H9 (cell line): ENCODE data around the gene RRP1B. TPM values are rescaled to one million over a fixed set of nuclear protein-coding genes. Genes with fewer than 3 reads are reported as not detected.

Experiments
- DNase-seq: peaks from one replicate; pipeline ENCODE4 v3.0.0-alpha.2; 2017
- H2AFZ ChIP-seq: one replicate; pipeline ENCODE4 v1.6.1; 2013; ENCODE audit warnings: mild to moderate bottlenecking, low read length, control low read depth, moderate library complexity
- H2AK5ac ChIP-seq: 2 replicates; pipeline ENCODE4 v1.6.1; 2013; ENCODE audit warnings: low read length, control low read depth, mixed read lengths; ENCODE audit not compliant: insufficient read length
- H2BK120ac ChIP-seq: one replicate; pipeline ENCODE4 v1.6.1; 2013; ENCODE audit warnings: low read depth, mild to moderate bottlenecking, low read length, control low read depth, inconsistent platforms; ENCODE audit not compliant: poor library complexity, severe bottlenecking
- H2BK12ac ChIP-seq: 2 replicates; pipeline ENCODE4 v1.6.1; 2013; ENCODE audit warnings: low read length, control low read depth, mixed read lengths, low read depth; ENCODE audit not compliant: insufficient read length
- H2BK15ac ChIP-seq: 2 replicates; pipeline ENCODE4 v1.6.1; 2013; ENCODE audit warnings: low read depth, low read length, control low read depth
- H2BK20ac ChIP-seq: one replicate; pipeline ENCODE4 v1.6.1; 2013; ENCODE audit warnings: low read depth, mild to moderate bottlenecking, low read length, control low read depth, inconsistent platforms; ENCODE audit not compliant: poor library complexity, severe bottlenecking
- H2BK5ac ChIP-seq: 2 replicates; pipeline ENCODE4 v1.6.1; 2013; ENCODE audit warnings: low read length, control low read depth, mixed read lengths; ENCODE audit not compliant: insufficient read length
- H3K14ac ChIP-seq: 2 replicates; pipeline ENCODE4 v1.6.1; 2013; ENCODE audit warnings: low read length, control low read depth; ENCODE audit not compliant: insufficient read depth
- H3K18ac ChIP-seq: 2 replicates; pipeline ENCODE4 v1.6.1; 2013; ENCODE audit warnings: low read depth, mild to moderate bottlenecking, mixed read lengths, low read length, control low read depth; ENCODE audit not compliant: insufficient read length
- H3K23ac ChIP-seq: 2 replicates; pipeline ENCODE4 v1.6.1; 2013; ENCODE audit warnings: low read length, control low read depth, mixed read lengths, low read depth; ENCODE audit not compliant: insufficient read length
- H3K23me2 ChIP-seq: 2 replicates; pipeline ENCODE4 v1.6.1; 2013; ENCODE audit warnings: low read depth, mild to moderate bottlenecking, mixed read lengths, low read length, control low read depth; ENCODE audit not compliant: insufficient read length, poor library complexity, severe bottlenecking
- H3K27ac ChIP-seq: 2 replicates; pipeline ENCODE4 v1.5.1; 2013; ENCODE audit warnings: low read length, control low read depth, mixed read lengths, low read depth; ENCODE audit not compliant: insufficient read length
- H3K27me3 ChIP-seq: 2 replicates; pipeline ENCODE4 v1.6.1; 2013; ENCODE audit warnings: low read length, control low read depth, inconsistent platforms; ENCODE audit not compliant: insufficient read depth
- H3K4ac ChIP-seq: 2 replicates; pipeline ENCODE4 v1.6.1; 2013; ENCODE audit warnings: low read depth, mild to moderate bottlenecking, control low read depth, inconsistent platforms, low read length, moderate library complexity
- H3K4me1 ChIP-seq: 2 replicates; pipeline ENCODE4 v1.6.1; 2013; ENCODE audit warnings: low read length, control low read depth, inconsistent platforms; ENCODE audit not compliant: insufficient read depth
- H3K4me2 ChIP-seq: 2 replicates; pipeline ENCODE4 v1.6.1; 2013; ENCODE audit warnings: low read length, control low read depth, mixed read lengths; ENCODE audit not compliant: insufficient read length, insufficient read depth
- H3K56ac ChIP-seq: 2 replicates; pipeline ENCODE4 v1.6.1; 2013; ENCODE audit warnings: low read depth, mild to moderate bottlenecking, mixed read lengths, low read length, control low read depth; ENCODE audit not compliant: insufficient read length
- H3K79me1 ChIP-seq: 2 replicates; pipeline ENCODE4 v1.6.1; 2013; ENCODE audit warnings: low read depth, mild to moderate bottlenecking, moderate library complexity, low read length, control low read depth, inconsistent platforms; ENCODE audit not compliant: insufficient read depth, poor library complexity, severe bottlenecking
- H3K79me2 ChIP-seq: 2 replicates; pipeline ENCODE4 v1.6.1; 2013; ENCODE audit warnings: low read length, control low read depth, inconsistent platforms; ENCODE audit not compliant: insufficient read depth
- H3K9ac ChIP-seq: 2 replicates; pipeline ENCODE4 v1.6.1; 2013; ENCODE audit warnings: low read length, control low read depth, mixed read lengths; ENCODE audit not compliant: insufficient read length; ENCODE audit errors: extremely low read depth
- H3K9me3 ChIP-seq: one replicate; pipeline ENCODE4 v1.6.1; 2013; ENCODE audit warnings: low read depth, low read length, inconsistent platforms; ENCODE audit not compliant: control insufficient read depth
- H3T11ph ChIP-seq: one replicate; pipeline ENCODE4 v1.6.1; 2013; ENCODE audit warnings: mild to moderate bottlenecking, low read length, control low read depth, inconsistent platforms
- H4K20me1 ChIP-seq: one replicate; pipeline ENCODE4 v1.6.1; 2013; ENCODE audit not compliant: control insufficient read depth, insufficient read length, insufficient read depth
- H4K5ac ChIP-seq: 2 replicates; pipeline ENCODE4 v1.6.1; 2013; ENCODE audit warnings: low read depth, mild to moderate bottlenecking, mixed read lengths, low read length, control low read depth; ENCODE audit not compliant: insufficient read length
- H4K8ac ChIP-seq: replicated peaks from 2 replicates; pipeline ENCODE4 v1.6.1; 2013; ENCODE audit warnings: low read length, control low read depth, mixed read lengths, low read depth; ENCODE audit not compliant: insufficient read length
- H4K91ac ChIP-seq: 2 replicates; pipeline ENCODE4 v1.6.1; 2013; ENCODE audit warnings: low read depth, mild to moderate bottlenecking, moderate library complexity, mixed read lengths, low read length, control low read depth; ENCODE audit not compliant: insufficient read length
- H3K27ac Mint-ChIP-seq, 3 experiments: 2 replicates in 2 of 3; 3 replicates in 1 of 3; pipeline ENCODE4 v1.8.0; 2020 to 2021; ENCODE audit warnings: mixed read lengths in 3 of 3, mild to moderate bottlenecking in 1 of 3, moderate library complexity in 1 of 3
- H3K27me3 Mint-ChIP-seq: 2 replicates; pipeline ENCODE4 v1.8.0; 2021; ENCODE audit warnings: low read depth, mild to moderate bottlenecking, moderate library complexity, mixed read lengths
- H3K36me3 Mint-ChIP-seq, 3 experiments: 2 replicates in 2 of 3; 3 replicates in 1 of 3; pipeline ENCODE4 v1.8.0; 2020 to 2021; ENCODE audit warnings: low read depth in 3 of 3, mixed read lengths in 3 of 3; ENCODE audit not compliant: insufficient read depth in 1 of 3
- H3K4me1 Mint-ChIP-seq, 2 experiments: 2 replicates each; pipeline ENCODE4 v1.8.0; 2020; ENCODE audit warnings: mixed read lengths in 2 of 2
- H3K4me3 Mint-ChIP-seq, 2 experiments: 2 replicates in 1 of 2; 3 replicates in 1 of 2; pipeline ENCODE4 v1.8.0; 2020 to 2021; ENCODE audit warnings: mild to moderate bottlenecking in 2 of 2, mixed read lengths in 2 of 2, moderate library complexity in 1 of 2
- H3K9me3 Mint-ChIP-seq, 2 experiments: 2 replicates in 1 of 2; 3 replicates in 1 of 2; pipeline ENCODE4 v1.8.0; 2020; ENCODE audit warnings: mild to moderate bottlenecking in 2 of 2, mixed read lengths in 2 of 2, moderate library complexity in 1 of 2
- CTCF ChIP-seq: fragments of 200-600 bp; sonication (generic); conservative IDR thresholded peaks from 3 replicates; pipeline ENCODE4 v1.8.0; 2021; ENCODE audit warnings: antibody characterized with exemption, mild to moderate bottlenecking
- WGBS: extraction: QIAGEN DNeasy Blood & Tissue Kit; methylation state at CpG from one replicate; pipeline ENCODE4 v1.1.7; 2013; ENCODE audit warnings: missing lambda C conversion rate, low lambda C conversion rate, mixed read lengths; ENCODE audit not compliant: insufficient read length; ENCODE audit errors: extremely low coverage; 5-methylcytosine and 5-hydroxymethylcytosine counted together
- total RNA-seq: library from RNA; stranded (reverse); gene quantifications from 2 replicates; pipeline ENCODE4 v1.2.1, GENCODE V29; 2021

The RRP1B gene
- total RNA-seq, 1 experiment from 2014 or later = 96.6 TPM

- Mint-ChIP-seq H3K4me1 (peaks cover 18 to 22% of the 10 kb centered on the region in 2 experiments), H3K36me3 (peaks cover 54 to 87% (median 77%) of the 10 kb centered on the region in 3 experiments), H3K27ac (no peak overlapping the region), H3K9me3 (no peaks in the 10 kb centered on the region), H3K4me3 (no peak overlapping the region), H3K27me3 (no peaks in the 10 kb centered on the region)
- Histone ChIP-seq H3K9ac (no peak overlapping the region), H4K8ac (no peak overlapping the region), H2BK20ac (no peak overlapping the region), H3K27me3 (no peaks in the 10 kb centered on the region), H3K4ac (no peak overlapping the region), H2BK15ac (no peak overlapping the region), H2BK12ac (no peak overlapping the region), H2BK5ac (no peak overlapping the region), H3K14ac (no peak overlapping the region), H3T11ph (no peak overlapping the region), H3K23ac (no peak overlapping the region), H4K20me1 (no peaks in the 10 kb centered on the region), H3K18ac (no peak overlapping the region), H3K79me1 (peaks cover 5% of the 10 kb centered on the region), H2AK5ac (no peak overlapping the region), H3K56ac (no peak overlapping the region), H3K79me2 (peaks cover 2% of the 10 kb centered on the region; the same call in 1 of the 2 replicates), H3K23me2 (no peaks in the 10 kb centered on the region), H3K4me2 (no peak overlapping the region), H2BK120ac (no peak overlapping the region), H2AFZ (no peak overlapping the region), H4K5ac (no peak overlapping the region), H3K4me1 (no peaks in the 10 kb centered on the region; the same call in 1 of the 2 replicates), H4K91ac (no peak overlapping the region), H3K9me3 (no peaks in the 10 kb centered on the region), H3K27ac (no peak overlapping the region)
- TF ChIP-seq CTCF = no peak
- no CpG with 5 or more reads among the region's 3 CpGs for WGBS
- no peak for DNase-seq
These were observed 16.5 kb downstream of the RRP1B start for GRCh38 chr21:43675871-43676270.
